GM23338 (cell line): Measurements from ENCODE around the gene PHACTR1. TPM values are rescaled to one million over a fixed set of nuclear protein-coding genes. Genes with fewer than 3 reads are reported as not detected.

Experiments used
- ATAC-seq: fragments of 200-7000 bp; cut with Tn5 transposase; 3 replicates; pipeline ENCODE4 v1.9.1; 2020
- DNase-seq: peaks from one replicate; pipeline ENCODE4 v3.0.0-alpha.2; 2015; ENCODE audit warnings: low spot score
- H2AFZ ChIP-seq: fragments of 200-600 bp; sonication (generic); 2 replicates; pipeline ENCODE4 v1.8.0; 2016; ENCODE audit warnings: antibody characterized with exemption, mild to moderate bottlenecking, moderate library complexity
- H3F3A ChIP-seq: fragments of 200-600 bp; sonication (generic); replicated peaks from 2 replicates; pipeline ENCODE4 v1.8.0; 2017; ENCODE audit warnings: antibody characterized with exemption, mixed run types, low read depth
- H3K27ac ChIP-seq: fragments of 200-600 bp; sonication (generic); 2 replicates; pipeline ENCODE4 v1.6.1; 2016; ENCODE audit warnings: low read depth
- H3K27me3 ChIP-seq: fragments of 200-600 bp; sonication (generic); 2 replicates; pipeline ENCODE4 v1.8.0; 2016; ENCODE audit warnings: mild to moderate bottlenecking, mixed run types, moderate library complexity; ENCODE audit not compliant: insufficient read depth
- H3K36me3 ChIP-seq: fragments of 200-600 bp; sonication (generic); 2 replicates; pipeline ENCODE4 v1.8.0; 2016; ENCODE audit warnings: mild to moderate bottlenecking; ENCODE audit not compliant: insufficient read depth
- H3K4me1 ChIP-seq: fragments of 200-600 bp; sonication (generic); 2 replicates; pipeline ENCODE4 v1.8.0; 2016; ENCODE audit warnings: mild to moderate bottlenecking, moderate library complexity; ENCODE audit not compliant: insufficient read depth
- H3K4me2 ChIP-seq: fragments of 200-600 bp; sonication (generic); 2 replicates; pipeline ENCODE4 v1.7.1; 2017; ENCODE audit warnings: mixed run types
- H3K4me3 ChIP-seq: fragments of 200-600 bp; sonication (generic); 2 replicates; pipeline ENCODE4 v1.6.1; 2016; ENCODE audit warnings: mixed run types
- H3K79me2 ChIP-seq: fragments of 200-600 bp; sonication (generic); replicated peaks from 2 replicates; pipeline ENCODE4 v1.8.0; 2017; ENCODE audit warnings: mild to moderate bottlenecking; ENCODE audit not compliant: insufficient read depth
- H3K9me2 ChIP-seq: fragments of 200-600 bp; sonication (generic); 2 replicates; pipeline ENCODE4 v1.8.0; 2017; ENCODE audit not compliant: insufficient read depth
- H4K20me1 ChIP-seq: fragments of 200-600 bp; sonication (generic); replicated peaks from 2 replicates; pipeline ENCODE4 v1.8.0; 2017; ENCODE audit warnings: mild to moderate bottlenecking; ENCODE audit not compliant: insufficient read depth
- H3K27ac Mint-ChIP-seq: 2 replicates; pipeline ENCODE4 v1.8.0; 2020; ENCODE audit warnings: inconsistent platforms, mild to moderate bottlenecking, moderate library complexity, mixed read lengths
- H3K27me3 Mint-ChIP-seq: 3 replicates; pipeline ENCODE4 v1.8.0; 2022; ENCODE audit warnings: low read depth, mild to moderate bottlenecking, moderate library complexity, mixed read lengths, inconsistent platforms; ENCODE audit not compliant: insufficient read depth, poor library complexity
- H3K36me3 Mint-ChIP-seq: 3 replicates; pipeline ENCODE4 v1.8.0; 2021; ENCODE audit warnings: low read depth, mild to moderate bottlenecking, inconsistent platforms, moderate library complexity, mixed read lengths
- H3K4me1 Mint-ChIP-seq: 3 replicates; pipeline ENCODE4 v1.8.0; 2020; ENCODE audit warnings: mild to moderate bottlenecking, inconsistent platforms, mixed read lengths
- H3K4me3 Mint-ChIP-seq: 3 replicates; pipeline ENCODE4 v1.8.0; 2021; ENCODE audit warnings: moderate library complexity, mild to moderate bottlenecking, inconsistent platforms, mixed read lengths
- H3K9me3 Mint-ChIP-seq: 3 replicates; pipeline ENCODE4 v1.8.0; 2020; ENCODE audit warnings: moderate library complexity, mild to moderate bottlenecking, inconsistent platforms, mixed read lengths
- CREB1 ChIP-seq: fragments of 250-450 bp; sonication (Bioruptor Pico); IDR thresholded peaks from 2 replicates; pipeline ENCODE4 v1.5.0; 2020; ENCODE audit warnings: low read depth, mild to moderate bottlenecking, moderate library complexity
- EZH2 ChIP-seq: fragments of 200-600 bp; sonication (generic); IDR thresholded peaks from one replicate; pipeline ENCODE4 v1.8.0; 2017; ENCODE audit warnings: antibody characterized with exemption, mild to moderate bottlenecking, low read depth; ENCODE audit not compliant: unreplicated experiment
- EZH2phosphoT487 ChIP-seq: fragments of 200-600 bp; sonication (generic); IDR thresholded peaks from one replicate; pipeline ENCODE4 v1.8.1; 2018; ENCODE audit warnings: antibody characterized with exemption; ENCODE audit not compliant: unreplicated experiment
- JUNB ChIP-seq: IDR thresholded peaks from one replicate; pipeline ENCODE4 v1.6.1; 2016; ENCODE audit warnings: antibody characterized with exemption; ENCODE audit not compliant: unreplicated experiment
- NANOG ChIP-seq: IDR thresholded peaks from 2 replicates; pipeline ENCODE4 v1.6.1; 2016; ENCODE audit warnings: antibody characterized with exemption, borderline replicate concordance
- STAT1 ChIP-seq: IDR thresholded peaks from one replicate; pipeline ENCODE4 v1.6.1; 2016; ENCODE audit warnings: antibody characterized with exemption; ENCODE audit not compliant: unreplicated experiment
- ZNF114 ChIP-seq: fragments of 250-450 bp; sonication (Bioruptor Pico); IDR thresholded peaks from 2 replicates; pipeline ENCODE4 v1.5.0; 2020; ENCODE audit warnings: mild to moderate bottlenecking, moderate library complexity
- ZNF331 ChIP-seq: fragments of 250-450 bp; sonication (Bioruptor Pico); IDR thresholded peaks from 2 replicates; pipeline ENCODE4 v1.5.0; 2020; ENCODE audit warnings: low read depth, mild to moderate bottlenecking, moderate library complexity
- polyA plus RNA-seq: library from polyadenylated mRNA; unstranded; fragments of >200 nt; fragmentation: Nextera tagmentation; extraction: Ambion mirVana; gene quantifications from 2 replicates; pipeline ENCODE4 v1.2.1, GENCODE V29; 2016
- total RNA-seq: library from RNA; depleted of rRNA; stranded (reverse); fragments of >200 nt; shearing (Covaris generic); gene quantifications from 2 replicates; pipeline ENCODE4 v1.2.3, GENCODE V29; 2014
- TF ChIP-seq, protein P1 (sequence below), 2 experiments: fragments of 200-600 bp in 1 of 2; sonication (generic) in 1 of 2; conservative IDR thresholded peaks; 2 replicates each; pipeline versions ENCODE4 v1.5.1 to v1.6.1; 2016 to 2017; ENCODE audit warnings: antibody characterized with exemption in 2 of 2, low read depth in 2 of 2, mild to moderate bottlenecking in 2 of 2, moderate library complexity in 1 of 2
- TF ChIP-seq, protein P2 (sequence below): IDR thresholded peaks from one replicate; pipeline ENCODE4 v1.6.1; 2018; ENCODE audit warnings: antibody characterized with exemption; ENCODE audit not compliant: unreplicated experiment

Gene PHACTR1
- total and polyA plus RNA-seq, 2 experiments from 2014 or later, result 5.9 to 19.3 TPM

DNA sequence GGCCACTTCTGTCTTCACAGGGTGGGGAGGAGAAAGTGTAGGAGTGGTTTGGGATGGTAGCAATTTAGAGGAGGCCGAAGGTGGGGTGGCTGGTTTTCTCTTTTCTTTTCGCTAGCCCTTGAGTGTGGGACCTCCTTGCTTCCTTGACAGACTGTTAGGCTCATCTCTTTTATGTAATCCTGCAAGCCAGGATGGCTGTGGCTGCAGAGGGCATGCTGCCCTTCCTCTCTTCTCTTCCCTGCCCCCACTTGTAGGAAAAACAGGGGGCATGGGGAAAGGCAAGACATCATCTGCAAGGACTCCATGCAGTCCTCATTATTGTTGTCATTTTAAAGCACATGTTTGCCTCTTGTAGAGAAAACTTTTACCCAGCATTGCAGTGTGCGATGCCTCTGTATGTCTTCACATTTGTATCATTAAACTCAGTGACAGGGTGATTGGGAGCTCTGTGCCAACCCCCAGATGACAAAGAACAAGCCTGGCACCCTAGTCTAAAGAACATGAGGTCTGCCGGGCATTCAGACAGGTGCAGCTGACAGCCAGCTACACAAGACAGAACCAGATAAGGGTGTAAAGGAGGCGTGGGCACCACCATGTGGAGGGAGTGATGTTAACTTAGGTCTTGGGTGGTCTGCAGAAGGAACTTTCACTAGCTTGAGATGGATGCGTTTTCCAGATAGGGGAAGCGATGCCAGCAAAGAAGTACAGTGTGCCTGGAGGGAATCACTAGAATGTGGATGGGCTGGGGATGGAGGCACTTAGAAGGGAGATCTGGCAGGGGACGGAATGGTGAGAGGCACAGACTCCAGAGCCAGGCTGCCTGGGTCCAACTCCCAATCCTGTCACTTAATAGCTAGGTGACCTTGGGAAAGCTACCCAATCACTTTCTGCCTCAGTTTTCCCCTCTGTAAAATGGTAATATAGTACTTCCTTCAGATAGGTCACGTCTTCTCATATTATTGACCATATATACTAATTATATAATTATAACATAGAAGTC is 404.2 kb downstream of the PHACTR1 start:
- H3K9me3 Mint-ChIP-seq, result no peaks in the 10 kb centered on the region
- no peaks in the 10 kb centered on the region for H3K27me3 Mint-ChIP-seq
- Histone ChIP-seq H4K20me1 (no peaks in the 10 kb centered on the region), H3F3A (no peaks in the 10 kb centered on the region), H3K27ac (no peak overlapping the region), H2AFZ (no peak overlapping the region), H3K4me1 (peaks cover 5% of the 10 kb centered on the region; the same call in 1 of the 2 replicates), H3K9me2 (no peaks in the 10 kb centered on the region), H3K4me3 (no peak overlapping the region), H3K4me2 (no peak overlapping the region), H3K79me2 (no peaks in the 10 kb centered on the region), H3K27me3 (no peaks in the 10 kb centered on the region), H3K36me3 (no peaks in the 10 kb centered on the region)
- no peak overlapping the region for H3K27ac Mint-ChIP-seq
- H3K4me3 Mint-ChIP-seq, result no peak overlapping the region
- ATAC-seq, result peak; percentile 76
- H3K4me1 Mint-ChIP-seq, result peaks cover 21% of the 10 kb centered on the region
- TF ChIP-seq CREB1 (no peak), ZNF331 (CRISPR knock-in tag) (no peak), EZH2 (no peak), JUNB (no peak)
- TF ChIP-seq, protein P1, sequence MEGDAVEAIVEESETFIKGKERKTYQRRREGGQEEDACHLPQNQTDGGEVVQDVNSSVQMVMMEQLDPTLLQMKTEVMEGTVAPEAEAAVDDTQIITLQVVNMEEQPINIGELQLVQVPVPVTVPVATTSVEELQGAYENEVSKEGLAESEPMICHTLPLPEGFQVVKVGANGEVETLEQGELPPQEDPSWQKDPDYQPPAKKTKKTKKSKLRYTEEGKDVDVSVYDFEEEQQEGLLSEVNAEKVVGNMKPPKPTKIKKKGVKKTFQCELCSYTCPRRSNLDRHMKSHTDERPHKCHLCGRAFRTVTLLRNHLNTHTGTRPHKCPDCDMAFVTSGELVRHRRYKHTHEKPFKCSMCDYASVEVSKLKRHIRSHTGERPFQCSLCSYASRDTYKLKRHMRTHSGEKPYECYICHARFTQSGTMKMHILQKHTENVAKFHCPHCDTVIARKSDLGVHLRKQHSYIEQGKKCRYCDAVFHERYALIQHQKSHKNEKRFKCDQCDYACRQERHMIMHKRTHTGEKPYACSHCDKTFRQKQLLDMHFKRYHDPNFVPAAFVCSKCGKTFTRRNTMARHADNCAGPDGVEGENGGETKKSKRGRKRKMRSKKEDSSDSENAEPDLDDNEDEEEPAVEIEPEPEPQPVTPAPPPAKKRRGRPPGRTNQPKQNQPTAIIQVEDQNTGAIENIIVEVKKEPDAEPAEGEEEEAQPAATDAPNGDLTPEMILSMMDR (conservative IDR thresholded peaks at IDR 0.05; ENCODE audit: low read depth in 2 of 2), result peak; percentile 37 to 62; a peak in 3 of 4 replicates
- H3K36me3 Mint-ChIP-seq, result no peaks in the 10 kb centered on the region
- peak; percentile 56 for DNase-seq

DNA sequence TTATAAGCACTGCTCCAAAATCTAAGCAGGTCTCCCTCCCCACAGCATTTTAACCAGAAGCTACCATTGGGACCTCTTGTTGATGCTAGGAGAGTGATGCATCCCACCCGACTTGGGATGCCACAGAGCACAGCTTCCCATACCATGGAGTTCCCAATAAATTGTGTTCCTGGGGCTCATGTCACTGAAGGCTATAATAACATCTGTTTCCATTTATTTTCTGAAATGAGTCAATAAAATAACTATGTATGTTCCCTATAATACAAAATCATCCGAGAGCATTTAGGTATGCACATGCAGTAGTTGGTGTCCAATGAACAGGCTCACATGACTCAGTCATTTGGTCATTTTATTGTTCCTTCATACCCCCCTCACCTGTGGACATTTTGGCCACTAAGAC is 407.6 kb downstream of the PHACTR1 start:
- H3K9me3 Mint-ChIP-seq, result no peaks in the 10 kb centered on the region
- no peaks in the 10 kb centered on the region for H3K79me2 ChIP-seq
- H4K20me1 ChIP-seq, result no peaks in the 10 kb centered on the region
- H3K27ac Mint-ChIP-seq, result no peak overlapping the region
- peaks cover 5% of the 10 kb centered on the region; the same call in 1 of the 2 replicates for H3K4me1 ChIP-seq
- H3K9me2 ChIP-seq, result no peaks in the 10 kb centered on the region
- no peaks in the 10 kb centered on the region for H3K27me3 Mint-ChIP-seq
- H3K36me3 ChIP-seq, result no peaks in the 10 kb centered on the region
- no peak for ATAC-seq
- no peaks in the 10 kb centered on the region for H3K27me3 ChIP-seq
- H3F3A ChIP-seq, result no peaks in the 10 kb centered on the region
- H3K27ac ChIP-seq, result no peak overlapping the region
- DNase-seq, result no peak
- H3K4me3 Mint-ChIP-seq, result no peak overlapping the region
- no peaks in the 10 kb centered on the region for H3K36me3 Mint-ChIP-seq
- H2AFZ ChIP-seq, result no peak overlapping the region
- no peak overlapping the region for H3K4me2 ChIP-seq
- peaks cover 18% of the 10 kb centered on the region for H3K4me1 Mint-ChIP-seq
- H3K4me3 ChIP-seq, result no peak overlapping the region
- TF ChIP-seq NANOG, result no peak
- no peak for TF ChIP-seq ZNF114 (CRISPR knock-in tag)
- no peak for TF ChIP-seq ZNF331 (CRISPR knock-in tag)
- no peak for TF ChIP-seq EZH2phosphoT487
- TF ChIP-seq, protein P2, sequence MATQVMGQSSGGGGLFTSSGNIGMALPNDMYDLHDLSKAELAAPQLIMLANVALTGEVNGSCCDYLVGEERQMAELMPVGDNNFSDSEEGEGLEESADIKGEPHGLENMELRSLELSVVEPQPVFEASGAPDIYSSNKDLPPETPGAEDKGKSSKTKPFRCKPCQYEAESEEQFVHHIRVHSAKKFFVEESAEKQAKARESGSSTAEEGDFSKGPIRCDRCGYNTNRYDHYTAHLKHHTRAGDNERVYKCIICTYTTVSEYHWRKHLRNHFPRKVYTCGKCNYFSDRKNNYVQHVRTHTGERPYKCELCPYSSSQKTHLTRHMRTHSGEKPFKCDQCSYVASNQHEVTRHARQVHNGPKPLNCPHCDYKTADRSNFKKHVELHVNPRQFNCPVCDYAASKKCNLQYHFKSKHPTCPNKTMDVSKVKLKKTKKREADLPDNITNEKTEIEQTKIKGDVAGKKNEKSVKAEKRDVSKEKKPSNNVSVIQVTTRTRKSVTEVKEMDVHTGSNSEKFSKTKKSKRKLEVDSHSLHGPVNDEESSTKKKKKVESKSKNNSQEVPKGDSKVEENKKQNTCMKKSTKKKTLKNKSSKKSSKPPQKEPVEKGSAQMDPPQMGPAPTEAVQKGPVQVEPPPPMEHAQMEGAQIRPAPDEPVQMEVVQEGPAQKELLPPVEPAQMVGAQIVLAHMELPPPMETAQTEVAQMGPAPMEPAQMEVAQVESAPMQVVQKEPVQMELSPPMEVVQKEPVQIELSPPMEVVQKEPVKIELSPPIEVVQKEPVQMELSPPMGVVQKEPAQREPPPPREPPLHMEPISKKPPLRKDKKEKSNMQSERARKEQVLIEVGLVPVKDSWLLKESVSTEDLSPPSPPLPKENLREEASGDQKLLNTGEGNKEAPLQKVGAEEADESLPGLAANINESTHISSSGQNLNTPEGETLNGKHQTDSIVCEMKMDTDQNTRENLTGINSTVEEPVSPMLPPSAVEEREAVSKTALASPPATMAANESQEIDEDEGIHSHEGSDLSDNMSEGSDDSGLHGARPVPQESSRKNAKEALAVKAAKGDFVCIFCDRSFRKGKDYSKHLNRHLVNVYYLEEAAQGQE, result no peak
- TF ChIP-seq STAT1, result no peak
